ENCODE results near the gene DEF6. TPM values are rescaled to one million over a fixed set of nuclear protein-coding genes. Genes with fewer than 3 reads are reported as not detected.
A peak's percentile ranks its signal among the peaks of the same experiment; 100 is the strongest.

DEF6 gene
- total and polyA plus RNA-seq, 2 of the 13 experiments (the other 11 are each of a cell fraction or from before 2014, with no cell fraction given): 5.2 to 10.0 TPM

GRCh38 chr6:35342258-35343091 is 44.9 kb downstream of the DEF6 start, which contains the start of gene PPARD (continued):
- TF ChIP-seq PATZ1 (CRISPR knock-in tag; IDR thresholded peaks at IDR 0.05): peak; percentile 75
- no peak for TF ChIP-seq ZNF605 (CRISPR knock-in tag; IDR thresholded peaks at IDR 0.05)
- TF ChIP-seq ELK4 (CRISPR knock-in tag; IDR thresholded peaks at IDR 0.05; ENCODE audit: borderline replicate concordance): no peak
- TF ChIP-seq PITX1 (CRISPR knock-in tag; IDR thresholded peaks at IDR 0.05): peak; percentile 74; the same call in 1 of the 2 replicates
- TF ChIP-seq FOXC1 (CRISPR knock-in tag; IDR thresholded peaks at IDR 0.05; ENCODE audit: borderline replicate concordance): no peak; the same call in 1 of the 2 replicates
- peak; percentile 58; the same call in 1 of the 2 replicates for TF ChIP-seq TBX2 (CRISPR knock-in tag; IDR thresholded peaks at IDR 0.05; ENCODE audit: borderline replicate concordance)
- 0 out of 2 replicates have a peak, but pooled peaks have one; percentile 81 for TF ChIP-seq MEF2D (CRISPR knock-in tag; IDR thresholded peaks at IDR 0.05)
- TF ChIP-seq ZFP36 (IDR thresholded peaks at IDR 0.05; ENCODE audit: borderline replicate concordance, low read depth, low read length, partially characterized antibody): peak; percentile 47
- no peak for TF ChIP-seq HDAC6 (IDR thresholded peaks at IDR 0.05; ENCODE audit: low read depth, low read length)
- TF ChIP-seq ZNF280D (CRISPR knock-in tag; IDR thresholded peaks at IDR 0.05): no peak
- no peak for TF ChIP-seq E2F1 (CRISPR knock-in tag; IDR thresholded peaks at IDR 0.05)
- TF ChIP-seq NFKB2 (CRISPR knock-in tag; IDR thresholded peaks at IDR 0.05; ENCODE audit: borderline replicate concordance): peak; percentile 74; the same call in 1 of the 2 replicates
- 0 out of 2 replicates have a peak, but pooled peaks have one; percentile 17 for TF ChIP-seq JUND (CRISPR knock-in tag; IDR thresholded peaks at IDR 0.05)
- TF ChIP-seq PAXIP1 (CRISPR knock-in tag; conservative IDR thresholded peaks at IDR 0.05): peak; percentile 69
- TF ChIP-seq ZSCAN20 (CRISPR knock-in tag; IDR thresholded peaks at IDR 0.05; ENCODE audit: borderline replicate concordance): no peak
- TF ChIP-seq ETV5 (CRISPR knock-in tag; IDR thresholded peaks at IDR 0.05; ENCODE audit: borderline replicate concordance): peak; percentile 85

Data from HepG2 (cell line).